T-cell (primary cell): Measurements from ENCODE around the gene IZUMO4. TPM values are rescaled to one million over a fixed set of nuclear protein-coding genes. Genes with fewer than 3 reads are reported as not detected.
A peak's percentile ranks its signal among the peaks of the same experiment; 100 is the strongest.

ENCODE experiments used
- ATAC-seq, 4 experiments: fragments of 200-7000 bp in 3 of 4; fragments of 150-1000 bp in 1 of 4; cut with Tn5 transposase; replicated peaks in 1 of 4; 1 replicate in 3 of 4; 2 replicates in 1 of 4; pipeline ENCODE4 v1.10.0; 2021; ENCODE audit warnings: moderate library complexity in 3 of 4, mild to moderate bottlenecking in 2 of 4, moderate number of reproducible peaks in 1 of 4
- CTCF ChIA-PET, 2 donors: fragments of 300-600 bp; sonication (Branson Sonifier 250); formaldehyde crosslinking; loops; one replicate each; lab custom pipeline; 2022; ENCODE audit warnings: antibody characterized with exemption in 2 of 2; lab: Charles Lee
- POLR2A ChIA-PET, 2 donors: fragments of 300-600 bp; sonication (Branson Sonifier 250); formaldehyde crosslinking; loops; one replicate each; lab custom pipeline; 2022; ENCODE audit warnings: antibody characterized with exemption in 2 of 2; lab: Charles Lee
- DNase-seq, 35 experiments: peaks; one replicate each; pipeline versions ENCODE4 v3.0.0 to v3.0.0-alpha.2; 2013 to 2023
- H3K27ac ChIP-seq: one replicate; pipeline ENCODE4 v1.5.1; 2013; ENCODE audit warnings: low read length
- H3K27me3 ChIP-seq, 2 experiments: replicated peaks in 1 of 2; 1 replicate in 1 of 2; 2 replicates in 1 of 2; pipeline versions ENCODE4 v1.6.1 to v1.7.0; 2013; ENCODE audit warnings: low read length in 1 of 2, mixed read lengths in 1 of 2; ENCODE audit not compliant: control insufficient read depth in 2 of 2, insufficient read depth in 2 of 2; ENCODE audit errors: extremely low read depth in 1 of 2
- H3K36me3 ChIP-seq, 2 donors: 1 replicate in 1 of 2; 2 replicates in 1 of 2; pipeline versions ENCODE4 v1.6.1 to v1.7.0; 2013; ENCODE audit warnings: low read length in 1 of 2; ENCODE audit not compliant: control insufficient read depth in 2 of 2, insufficient read depth in 1 of 2; ENCODE audit errors: extremely low read depth in 1 of 2
- H3K4me1 ChIP-seq, 2 experiments: 1 replicate in 1 of 2; 2 replicates in 1 of 2; pipeline versions ENCODE4 v1.6.1 to v1.7.0; 2013; ENCODE audit warnings: low read length in 2 of 2, mixed read lengths in 1 of 2; ENCODE audit not compliant: insufficient read depth in 2 of 2, control insufficient read depth in 1 of 2; ENCODE audit errors: extremely low read depth in 1 of 2
- H3K4me3 ChIP-seq, 2 donors: 1 replicate in 1 of 2; 2 replicates in 1 of 2; pipeline versions ENCODE4 v1.5.1 to v1.7.0; 2013; ENCODE audit warnings: mild to moderate bottlenecking in 2 of 2, low read length in 1 of 2, moderate library complexity in 1 of 2; ENCODE audit not compliant: control insufficient read depth in 1 of 2; ENCODE audit errors: extremely low read depth in 1 of 2
- H3K9me3 ChIP-seq: 2 replicates; pipeline ENCODE4 v1.7.0; 2013
- H3K27ac Mint-ChIP-seq, 2 donors: one replicate each; pipeline ENCODE4 v1.8.0; 2020 to 2021; ENCODE audit warnings: mild to moderate bottlenecking in 2 of 2, mixed read lengths in 2 of 2
- H3K27me3 Mint-ChIP-seq, 2 donors: one replicate each; pipeline ENCODE4 v1.8.0; 2021 to 2022; ENCODE audit warnings: mixed read lengths in 2 of 2
- H3K36me3 Mint-ChIP-seq: one replicate; pipeline ENCODE4 v1.8.0; 2021; ENCODE audit warnings: mixed read lengths
- H3K4me1 Mint-ChIP-seq, 3 donors: one replicate each; pipeline ENCODE4 v1.8.0; 2020 to 2022; ENCODE audit warnings: mixed read lengths in 3 of 3, mild to moderate bottlenecking in 1 of 3
- H3K4me3 Mint-ChIP-seq, 3 donors: one replicate each; pipeline ENCODE4 v1.8.0; 2020 to 2022; ENCODE audit warnings: mild to moderate bottlenecking in 3 of 3, mixed read lengths in 3 of 3, moderate library complexity in 3 of 3
- H3K9me3 Mint-ChIP-seq, 3 donors: one replicate each; pipeline ENCODE4 v1.8.0; 2020 to 2022; ENCODE audit warnings: mixed read lengths in 3 of 3
- WGBS: methylation state at CpG from one replicate; pipeline ENCODE4 v1.1.5; 2013; ENCODE audit warnings: missing lambda C conversion rate; ENCODE audit not compliant: insufficient coverage; 5-methylcytosine and 5-hydroxymethylcytosine counted together
- total RNA-seq, 35 experiments: library from RNA in 6 of 35; stranded (reverse) in 6 of 35; fragments of 120-200 nt in 1 of 35; gene quantifications; one replicate each; pipeline versions ENCODE4 v1.2.1 to v1.2.4 and lab custom pipeline; 2013 to 2026

IZUMO4 gene
- total RNA-seq, 5 donors from 2014 or later (not counting 1 experiment from before 2014, with no cell fraction given), result 14.0 to 23.5 (median 19.7) TPM

DNA sequence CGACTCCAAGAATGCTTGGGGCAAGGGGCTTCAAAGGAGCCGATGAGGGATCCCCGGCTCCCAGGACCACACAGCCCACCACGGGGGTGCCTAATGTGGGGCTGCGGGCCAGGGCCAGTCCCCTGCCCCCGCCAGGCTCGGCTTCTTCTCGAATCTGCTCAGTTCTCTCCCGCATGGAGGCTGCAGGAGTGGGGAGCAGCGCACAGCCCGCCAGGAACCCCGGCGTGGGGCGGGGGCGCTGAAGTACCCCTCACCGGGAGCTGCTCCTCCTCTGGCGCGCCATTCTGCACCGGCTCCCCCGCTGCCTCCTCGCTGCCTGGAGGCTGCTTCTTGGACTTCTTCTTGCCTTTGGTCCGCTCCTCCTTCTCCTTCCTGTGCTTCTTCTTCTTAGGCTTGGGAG lies 14.7 kb downstream of the IZUMO4 start:
- CTCF ChIA-PET, result no interaction called here
- 94% methylated on average over 17 of the region's 22 CpGs for WGBS
- peaks cover 0 to 17% of the 10 kb centered on the region in 2 experiments for H3K4me1 ChIP-seq
- peaks cover 39% of the 10 kb centered on the region for H3K36me3 Mint-ChIP-seq
- H3K4me1 Mint-ChIP-seq, result peaks cover 0 to 7% (median 0%) of the 10 kb centered on the region in 3 donors
- no peaks in the 10 kb centered on the region for H3K27me3 Mint-ChIP-seq
- no peak for DNase-seq
- H3K36me3 ChIP-seq, result peaks cover 29 to 88% of the 10 kb centered on the region in 2 donors
- no peak overlapping the region for H3K27ac ChIP-seq
- POLR2A ChIA-PET, result no interaction called here
- ATAC-seq, result no peak
- H3K9me3 Mint-ChIP-seq, result no peaks in the 10 kb centered on the region
- no peaks in the 10 kb centered on the region for H3K9me3 ChIP-seq
- H3K4me3 ChIP-seq, result no peak overlapping the region
- no peak overlapping the region for H3K4me3 Mint-ChIP-seq
- H3K27ac Mint-ChIP-seq, result no peak overlapping the region
- no peaks in the 10 kb centered on the region for H3K27me3 ChIP-seq

DNA sequence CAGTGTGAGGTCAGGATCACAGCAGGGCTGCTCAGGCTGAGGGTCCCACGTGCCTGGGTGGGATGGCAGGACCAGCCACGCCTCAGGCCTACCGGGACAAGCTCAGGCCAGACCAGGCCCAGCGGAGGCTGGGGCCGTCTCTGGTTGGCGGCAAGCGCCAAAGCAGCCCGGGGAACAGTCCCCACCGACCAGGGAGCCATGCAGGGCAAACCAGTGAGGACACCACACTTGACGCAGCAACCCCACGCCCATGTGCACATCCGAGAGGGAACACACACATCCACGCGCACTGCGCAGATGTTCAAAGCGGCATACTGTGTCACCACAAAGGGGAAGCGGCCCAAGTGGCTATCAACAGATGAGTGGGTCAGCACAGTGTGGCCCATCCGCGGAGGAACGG lies 15.2 kb downstream of the IZUMO4 start:
- CTCF ChIA-PET, result no interaction called here
- H3K9me3 ChIP-seq, result no peaks in the 10 kb centered on the region
- H3K4me1 ChIP-seq, result peaks cover 0 to 17% of the 10 kb centered on the region in 2 experiments
- no peaks in the 10 kb centered on the region for H3K27me3 ChIP-seq
- DNase-seq, result no peak
- H3K4me1 Mint-ChIP-seq, result peaks cover 0 to 7% (median 0%) of the 10 kb centered on the region in 3 donors
- no peak overlapping the region for H3K4me3 Mint-ChIP-seq
- no peak overlapping the region for H3K27ac Mint-ChIP-seq
- POLR2A ChIA-PET, result no interaction called here
- peaks cover 34% of the 10 kb centered on the region for H3K36me3 Mint-ChIP-seq
- 93% methylated on average over 20 of the region's 20 CpGs for WGBS
- no peak overlapping the region for H3K27ac ChIP-seq
- no peak overlapping the region for H3K4me3 ChIP-seq
- peaks cover 29 to 90% of the 10 kb centered on the region in 2 donors for H3K36me3 ChIP-seq
- no peaks in the 10 kb centered on the region for H3K9me3 Mint-ChIP-seq
- no peak for ATAC-seq
- no peaks in the 10 kb centered on the region for H3K27me3 Mint-ChIP-seq

DNA sequence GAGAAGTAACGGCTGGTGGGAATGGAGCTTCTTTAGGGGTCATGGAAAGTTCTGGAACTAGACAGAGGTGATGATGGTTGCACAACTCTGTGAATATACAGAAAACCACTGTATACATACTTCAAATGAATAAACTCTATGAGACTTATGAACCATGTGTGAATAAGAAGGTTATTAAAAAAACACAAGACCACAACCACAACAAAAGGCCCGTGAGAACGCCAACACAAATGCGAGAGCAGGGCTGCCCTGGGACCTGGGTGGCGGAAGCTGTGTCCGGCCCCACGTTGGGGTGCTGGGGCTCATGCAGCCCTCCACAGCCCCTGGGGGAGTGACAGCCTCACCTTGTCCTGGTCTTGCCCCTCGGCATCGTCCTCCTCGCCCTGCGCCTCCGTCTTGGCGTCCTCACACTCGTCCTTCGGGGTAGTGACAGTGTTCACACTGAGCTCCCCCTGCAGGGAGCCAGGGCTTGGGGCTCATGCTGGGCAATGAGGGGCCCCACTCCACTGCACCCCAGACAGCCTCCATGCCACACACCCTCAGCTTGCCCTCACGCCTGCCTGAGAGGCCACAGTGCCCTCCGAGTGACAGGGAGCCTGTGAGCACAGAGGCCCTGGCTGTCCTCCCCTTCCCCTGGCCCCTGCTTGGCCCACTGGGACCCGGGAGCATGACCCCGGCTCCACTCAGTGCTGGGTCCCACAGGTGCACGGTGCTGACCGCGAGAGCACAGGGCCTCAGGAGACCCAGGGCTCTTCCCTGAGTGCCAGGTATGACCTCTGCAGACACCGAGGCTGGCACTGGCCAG lies 16.0 kb downstream of the IZUMO4 start:
- Mint-ChIP-seq H3K4me1 (peaks cover 0 to 7% (median 0%) of the 10 kb centered on the region in 3 donors), H3K9me3 (no peaks in the 10 kb centered on the region), H3K27ac (peak overlapping the region in 1 of 2 donors; percentile 2), H3K27me3 (no peaks in the 10 kb centered on the region), H3K36me3 (peaks cover 29% of the 10 kb centered on the region), H3K4me3 (no peak overlapping the region)
- ChIA-PET POLR2A (no interaction called here), CTCF (no interaction called here)
- ATAC-seq (peak in 3 of 4 experiments; percentile 18 to 40 (median 36)), DNase-seq (peak in 3 of 35 experiments; percentile 8 to 52 (median 19))
- H3K27ac ChIP-seq, result no peak overlapping the region
- peaks cover 0 to 17% of the 10 kb centered on the region in 2 experiments for H3K4me1 ChIP-seq
- 57% methylated on average over 20 of the region's 23 CpGs for WGBS
- peaks cover 30 to 97% of the 10 kb centered on the region in 2 donors for H3K36me3 ChIP-seq
- H3K4me3 ChIP-seq, result no peak overlapping the region
- no peaks in the 10 kb centered on the region for H3K9me3 ChIP-seq
- H3K27me3 ChIP-seq, result no peaks in the 10 kb centered on the region

DNA sequence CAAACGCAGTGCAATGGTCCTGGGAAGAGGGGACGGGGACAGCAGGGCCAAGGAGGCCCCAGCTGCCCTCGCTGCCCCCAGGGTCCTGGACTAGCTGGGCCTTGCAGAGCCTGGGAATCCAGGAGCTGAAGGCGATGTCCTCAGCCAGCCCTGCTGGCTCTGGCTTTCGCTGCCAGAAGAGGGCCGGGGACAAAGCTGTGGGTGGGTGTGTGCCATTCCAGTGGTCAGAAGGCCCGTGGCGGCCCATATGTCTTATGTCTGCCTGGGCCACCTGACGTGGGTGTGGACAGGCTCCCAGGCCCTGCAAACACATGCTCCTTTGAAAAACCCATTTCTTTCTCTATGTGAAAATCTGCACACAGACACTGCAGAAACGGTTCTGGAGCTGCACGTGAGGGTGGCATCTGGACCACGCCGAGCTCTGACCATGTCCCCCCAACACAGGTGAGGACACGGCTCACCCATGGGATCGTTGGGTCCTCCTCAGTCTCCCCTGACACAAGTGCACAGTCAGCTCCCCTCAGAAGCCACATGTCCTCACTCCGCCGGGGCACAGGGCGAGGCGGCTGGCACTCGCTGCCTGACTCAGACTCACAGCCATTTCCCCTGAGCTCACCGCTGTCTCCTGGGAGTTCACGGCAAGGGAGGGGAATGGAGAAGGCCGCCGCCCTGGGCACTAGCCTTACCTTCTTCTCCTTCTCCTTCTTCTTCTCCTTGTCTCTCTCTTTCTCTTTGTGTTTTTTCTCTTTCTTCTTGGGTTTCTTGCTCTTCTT lies 16.9 kb downstream of the IZUMO4 start:
- H3K36me3 Mint-ChIP-seq, result peaks cover 32% of the 10 kb centered on the region
- Histone ChIP-seq H3K9me3 (no peaks in the 10 kb centered on the region), H3K36me3 (peaks cover 32 to 97% of the 10 kb centered on the region in 2 donors), H3K4me1 (peaks cover 0 to 17% of the 10 kb centered on the region in 2 experiments), H3K27me3 (no peaks in the 10 kb centered on the region), H3K27ac (no peak overlapping the region), H3K4me3 (no peak overlapping the region)
- no peaks in the 10 kb centered on the region for H3K9me3 Mint-ChIP-seq
- H3K4me1 Mint-ChIP-seq, result peaks cover 0 to 7% (median 0%) of the 10 kb centered on the region in 3 donors
- POLR2A ChIA-PET, result no interaction called here
- no peak overlapping the region for H3K27ac Mint-ChIP-seq
- H3K27me3 Mint-ChIP-seq, result no peaks in the 10 kb centered on the region
- CTCF ChIA-PET, result no interaction called here
- WGBS, result 93% methylated on average over 18 of the region's 24 CpGs
- DNase-seq, result no peak
- no peak overlapping the region for H3K4me3 Mint-ChIP-seq
- no peak for ATAC-seq

DNA sequence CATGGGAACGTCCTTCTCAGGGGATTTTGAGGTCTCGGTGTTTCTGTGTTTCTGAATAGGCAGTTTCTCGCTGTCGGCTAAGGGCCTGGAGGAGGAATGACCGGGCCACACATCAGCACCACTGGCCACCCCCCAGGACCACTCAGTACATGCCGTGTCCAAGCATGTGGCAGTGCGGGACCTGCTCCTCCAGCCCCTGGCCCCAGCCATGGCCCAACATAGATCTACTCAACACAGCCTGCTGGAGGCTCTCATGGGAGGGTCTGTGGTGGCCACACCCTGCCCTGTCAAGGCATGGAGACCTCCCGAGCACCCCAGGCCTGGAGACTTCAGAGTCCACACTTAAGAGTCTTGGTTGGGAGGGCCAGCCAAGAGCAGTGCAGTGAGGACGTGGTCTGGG lies 17.5 kb downstream of the IZUMO4 start:
- Mint-ChIP-seq H3K36me3 (peaks cover 31% of the 10 kb centered on the region), H3K4me3 (no peak overlapping the region), H3K4me1 (peaks cover 0 to 7% (median 0%) of the 10 kb centered on the region in 3 donors), H3K9me3 (no peaks in the 10 kb centered on the region), H3K27ac (no peak overlapping the region), H3K27me3 (no peaks in the 10 kb centered on the region)
- no peak overlapping the region for H3K4me3 ChIP-seq
- POLR2A ChIA-PET, result no interaction called here
- no peak overlapping the region for H3K27ac ChIP-seq
- CTCF ChIA-PET, result no interaction called here
- no peaks in the 10 kb centered on the region for H3K27me3 ChIP-seq
- peaks cover 31 to 97% of the 10 kb centered on the region in 2 donors for H3K36me3 ChIP-seq
- H3K9me3 ChIP-seq, result no peaks in the 10 kb centered on the region
- H3K4me1 ChIP-seq, result peaks cover 0 to 17% of the 10 kb centered on the region in 2 experiments
- 96% methylated on average over 3 of the region's 9 CpGs for WGBS
- DNase-seq (no peak), ATAC-seq (no peak)

DNA sequence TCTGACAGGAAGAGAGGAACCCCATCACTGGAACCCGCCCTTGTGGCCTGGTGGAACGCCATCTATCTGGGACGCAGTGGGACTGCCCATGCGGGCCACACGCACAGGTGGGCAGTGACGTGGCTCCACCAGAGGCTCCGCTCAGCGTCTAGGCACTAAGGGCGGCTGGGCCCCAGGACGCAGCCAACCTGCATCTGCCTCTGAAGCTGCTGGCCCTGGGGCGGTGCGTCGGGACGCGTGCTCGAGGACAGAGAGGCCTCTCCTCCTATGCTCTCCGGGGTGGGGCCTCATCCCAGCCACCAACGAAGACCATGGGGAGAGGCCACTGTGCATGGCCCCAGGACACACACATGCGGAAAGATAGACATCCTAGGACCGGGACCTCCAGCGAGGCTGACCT lies 18.1 kb downstream of the IZUMO4 start:
- Mint-ChIP-seq H3K4me3 (no peak overlapping the region), H3K27ac (no peak overlapping the region)
- CTCF ChIA-PET, result no interaction called here

More for the DNA sequence above, 18.1 kb downstream of the IZUMO4 start:
- POLR2A ChIA-PET, result no interaction called here
- Mint-ChIP-seq H3K36me3 (peaks cover 33% of the 10 kb centered on the region), H3K27me3 (no peaks in the 10 kb centered on the region), H3K9me3 (no peaks in the 10 kb centered on the region), H3K4me1 (peaks cover 0 to 7% (median 0%) of the 10 kb centered on the region in 3 donors)
- Histone ChIP-seq H3K27me3 (no peaks in the 10 kb centered on the region), H3K4me1 (peaks cover 0 to 17% of the 10 kb centered on the region in 2 experiments), H3K36me3 (peaks cover 30 to 92% of the 10 kb centered on the region in 2 donors), H3K27ac (no peak overlapping the region), H3K9me3 (no peaks in the 10 kb centered on the region), H3K4me3 (no peak overlapping the region)
- DNase-seq (no peak), ATAC-seq (no peak)
- WGBS, result 95% methylated on average over 21 of the region's 21 CpGs
